IPS DF 4.7 (cell line): ENCODE measurements around the gene ZNF316.
"Not testable (repeated sequence)": the region's sequence is repeated elsewhere in the genome, so short reads cannot be mapped to it uniquely, and the experiment has no call there.

Source experiments
- DNase-seq: peaks from one replicate; pipeline ENCODE4 v3.0.0-alpha.2; 2013; ENCODE audit warnings: low spot score; ENCODE audit errors: extremely low read depth

Gene ZNF316

GRCh38 chr7:6646465-6646864 is 9.3 kb downstream of the ZNF316 start:
- DNase-seq = no peak

GRCh38 chr7:6647080-6647479 is 10.0 kb downstream of the ZNF316 start:
- DNase-seq = no peak

- DNase-seq = no peak
These were observed 10.4 kb downstream of the ZNF316 start for GRCh38 chr7:6647541-6647940.

- no peak for DNase-seq
These were observed 11.1 kb downstream of the ZNF316 start for GRCh38 chr7:6648066-6648814.

- no peak for DNase-seq
These were observed 11.6 kb downstream of the ZNF316 start for GRCh38 chr7:6648815-6649104.

- no peak for DNase-seq
These were observed 12.3 kb downstream of the ZNF316 start for GRCh38 chr7:6649241-6649961.

GRCh38 chr7:6650086-6650485 is 13.0 kb downstream of the ZNF316 start:
- no peak for DNase-seq

- DNase-seq = no peak
These were observed 13.4 kb downstream of the ZNF316 start for GRCh38 chr7:6650521-6651011.

GRCh38 chr7:6651851-6652445 is 14.8 kb downstream of the ZNF316 start:
- DNase-seq = no peak

GRCh38 chr7:6652446-6653011 is 15.4 kb downstream of the ZNF316 start:
- no peak for DNase-seq

GRCh38 chr7:6653071-6654003 is 16.2 kb downstream of the ZNF316 start:
- DNase-seq = no peak

GRCh38 chr7:6654113-6654841 is 17.2 kb downstream of the ZNF316 start:
- DNase-seq = no peak

GRCh38 chr7:6654842-6655610 is 17.9 kb downstream of the ZNF316 start:
- no peak for DNase-seq

- no peak for DNase-seq
These were observed 18.7 kb downstream of the ZNF316 start for GRCh38 chr7:6655636-6656385.

GRCh38 chr7:6656413-6656812 is 19.3 kb downstream of the ZNF316 start:
- DNase-seq = no peak

GRCh38 chr7:6658618-6659345 is 21.7 kb downstream of the ZNF316 start:
- DNase-seq = no peak

- not testable (repeated sequence) for DNase-seq
These were observed 33.7 kb downstream of the ZNF316 start for GRCh38 chr7:6670851-6671250.

- DNase-seq = no peak
These were observed 38.8 kb downstream of the ZNF316 start for GRCh38 chr7:6675807-6676405.
